ENCODE measurements around the gene COBLL1.
"Not testable (repeated sequence)": the region's sequence is repeated elsewhere in the genome, so short reads cannot be mapped to it uniquely, and the experiment has no call there.

COBLL1 gene, protein sequence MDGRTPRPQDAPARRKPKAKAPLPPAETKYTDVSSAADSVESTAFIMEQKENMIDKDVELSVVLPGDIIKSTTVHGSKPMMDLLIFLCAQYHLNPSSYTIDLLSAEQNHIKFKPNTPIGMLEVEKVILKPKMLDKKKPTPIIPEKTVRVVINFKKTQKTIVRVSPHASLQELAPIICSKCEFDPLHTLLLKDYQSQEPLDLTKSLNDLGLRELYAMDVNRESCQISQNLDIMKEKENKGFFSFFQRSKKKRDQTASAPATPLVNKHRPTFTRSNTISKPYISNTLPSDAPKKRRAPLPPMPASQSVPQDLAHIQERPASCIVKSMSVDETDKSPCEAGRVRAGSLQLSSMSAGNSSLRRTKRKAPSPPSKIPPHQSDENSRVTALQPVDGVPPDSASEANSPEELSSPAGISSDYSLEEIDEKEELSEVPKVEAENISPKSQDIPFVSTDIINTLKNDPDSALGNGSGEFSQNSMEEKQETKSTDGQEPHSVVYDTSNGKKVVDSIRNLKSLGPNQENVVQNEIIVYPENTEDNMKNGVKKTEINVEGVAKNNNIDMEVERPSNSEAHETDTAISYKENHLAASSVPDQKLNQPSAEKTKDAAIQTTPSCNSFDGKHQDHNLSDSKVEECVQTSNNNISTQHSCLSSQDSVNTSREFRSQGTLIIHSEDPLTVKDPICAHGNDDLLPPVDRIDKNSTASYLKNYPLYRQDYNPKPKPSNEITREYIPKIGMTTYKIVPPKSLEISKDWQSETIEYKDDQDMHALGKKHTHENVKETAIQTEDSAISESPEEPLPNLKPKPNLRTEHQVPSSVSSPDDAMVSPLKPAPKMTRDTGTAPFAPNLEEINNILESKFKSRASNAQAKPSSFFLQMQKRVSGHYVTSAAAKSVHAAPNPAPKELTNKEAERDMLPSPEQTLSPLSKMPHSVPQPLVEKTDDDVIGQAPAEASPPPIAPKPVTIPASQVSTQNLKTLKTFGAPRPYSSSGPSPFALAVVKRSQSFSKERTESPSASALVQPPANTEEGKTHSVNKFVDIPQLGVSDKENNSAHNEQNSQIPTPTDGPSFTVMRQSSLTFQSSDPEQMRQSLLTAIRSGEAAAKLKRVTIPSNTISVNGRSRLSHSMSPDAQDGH

GRCh38 chr2:164841719-164842623, at the start of gene COBLL1:
Gene COBLL1, minus strand, starts transcription at chr2:164841823. Its CDS starts 627 bp downstream, at chr2:164841196.
- no peak for DNase-seq

DNA sequence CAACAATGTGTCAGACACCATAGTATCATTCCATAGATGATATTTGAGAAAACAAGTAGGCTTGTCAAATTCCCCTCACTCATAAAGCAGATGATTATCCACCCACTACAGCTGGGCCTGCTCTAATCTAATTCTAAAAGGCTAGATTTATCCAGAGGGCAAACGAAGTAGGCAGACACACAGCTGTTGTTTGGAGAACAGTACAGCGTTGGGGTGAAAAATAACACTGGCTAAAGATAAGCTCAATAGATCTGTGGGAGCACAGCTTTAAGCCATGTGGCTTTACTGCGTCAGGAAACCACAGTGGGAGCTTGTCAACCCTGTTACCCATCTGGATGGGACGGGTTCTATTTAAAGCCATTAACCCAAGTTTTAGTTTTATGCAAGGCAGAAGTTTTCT, 48.9 kb upstream of the COBLL1 start:
- no peak for DNase-seq

DNA sequence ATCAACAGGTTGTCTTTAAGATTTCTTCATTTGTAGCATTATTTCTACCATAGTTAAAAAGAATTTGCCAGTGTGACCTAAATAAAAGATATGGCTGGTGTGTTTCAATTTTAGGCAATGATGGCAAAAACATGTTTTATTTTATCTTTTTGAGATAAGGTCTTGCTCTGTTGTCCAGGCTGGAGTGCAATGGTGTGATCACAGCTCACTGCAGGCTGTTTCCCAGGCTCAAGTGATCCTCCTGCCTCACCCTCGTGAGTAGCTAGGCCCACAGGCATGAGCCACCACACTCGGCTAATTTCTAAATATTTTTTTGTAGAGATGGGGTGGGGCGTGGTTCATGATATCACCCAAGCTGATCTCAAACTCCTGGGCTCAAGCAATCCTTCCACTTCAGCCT, 47.0 kb upstream of the COBLL1 start:
- DNase-seq = no peak

DNA sequence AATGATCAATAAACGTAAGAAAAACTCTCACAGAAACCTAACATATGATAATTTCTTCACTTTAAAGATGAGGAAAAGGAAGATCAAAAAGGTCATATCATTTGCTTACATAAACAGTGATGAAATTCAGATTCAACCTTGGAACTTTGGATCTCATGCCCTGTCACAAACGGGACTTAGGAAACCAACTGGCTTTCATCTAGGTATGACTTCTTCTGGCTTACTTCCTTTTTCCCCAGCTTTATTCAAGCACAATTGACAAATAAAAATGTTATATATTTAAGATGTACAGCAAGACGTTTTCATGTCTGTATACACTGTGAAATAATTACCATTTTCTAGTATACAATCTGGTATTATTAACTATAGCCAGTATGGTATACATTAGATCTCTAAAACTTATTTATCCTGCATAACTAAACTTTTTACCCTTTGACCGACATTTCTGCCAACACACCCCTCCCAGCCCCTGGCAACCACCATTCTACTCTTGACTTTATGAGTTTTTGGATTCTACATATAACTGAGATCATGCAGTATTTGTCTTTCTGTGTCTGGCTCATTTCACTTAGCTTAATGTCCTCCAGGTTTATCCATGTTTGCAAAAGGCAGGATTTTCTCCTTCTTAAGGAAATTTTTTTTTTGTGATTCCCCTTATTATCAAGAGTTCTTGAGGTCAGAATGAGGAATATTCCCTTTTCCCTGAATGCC, 46.0 kb upstream of the COBLL1 start:
- DNase-seq = no peak

- DNase-seq = no peak
Observed at GRCh38 chr2:164882276-164882675, 40.7 kb upstream of the COBLL1 start.

- no peak for DNase-seq
Observed at GRCh38 chr2:164881524-164881923, 39.9 kb upstream of the COBLL1 start.

GRCh38 chr2:164879901-164880535, 38.4 kb upstream of the COBLL1 start:
- DNase-seq = no peak

GRCh38 chr2:164877927-164878326, 36.3 kb upstream of the COBLL1 start:
- DNase-seq = no peak

DNA sequence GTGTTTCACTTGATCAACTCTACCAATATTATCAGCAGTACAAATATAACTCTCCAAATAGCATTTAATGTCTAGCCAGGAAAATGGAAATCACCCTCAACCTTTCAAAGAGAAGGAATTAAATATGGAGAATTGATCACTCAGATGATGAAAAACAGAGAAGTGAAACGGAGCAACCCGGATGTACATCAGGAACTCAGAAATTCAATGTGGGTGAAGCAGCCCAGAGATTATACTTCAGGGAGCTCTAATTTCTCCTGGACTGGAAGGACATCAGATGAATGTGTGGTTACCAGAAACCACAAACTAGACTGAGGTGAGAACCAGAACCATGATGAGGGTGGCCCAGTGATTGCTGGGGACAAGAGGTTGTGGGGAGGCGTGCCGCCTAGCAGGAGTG, 35.5 kb upstream of the COBLL1 start:
- no peak for DNase-seq

GRCh38 chr2:164875334-164876205, 33.9 kb upstream of the COBLL1 start:
- no peak for DNase-seq

- no peak for DNase-seq
Observed at GRCh38 chr2:164873210-164873908, 31.7 kb upstream of the COBLL1 start.

- DNase-seq = no peak
Observed at GRCh38 chr2:164871404-164871803, 29.8 kb upstream of the COBLL1 start.

DNA sequence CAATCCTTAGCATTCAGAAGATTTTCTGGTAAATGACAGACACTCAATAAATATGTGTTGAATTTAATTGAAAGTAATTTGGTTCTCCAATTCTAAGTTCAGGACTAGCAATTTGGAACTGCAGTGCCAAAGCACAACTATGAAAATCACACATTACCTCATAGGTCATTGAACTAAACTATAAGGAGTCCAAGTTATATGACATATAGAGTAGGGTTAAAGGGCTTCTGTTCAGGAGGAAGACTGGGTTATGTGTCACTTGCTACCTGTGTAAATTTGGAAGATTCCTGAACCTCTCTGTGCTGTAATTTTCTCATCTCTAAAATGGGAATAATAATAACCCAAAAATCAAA, 27.8 kb upstream of the COBLL1 start:
- no peak for DNase-seq

GRCh38 chr2:164868563-164869419, 27.2 kb upstream of the COBLL1 start:
- DNase-seq = no peak

GRCh38 chr2:164867779-164868397, 26.3 kb upstream of the COBLL1 start:
- DNase-seq = no peak

DNA sequence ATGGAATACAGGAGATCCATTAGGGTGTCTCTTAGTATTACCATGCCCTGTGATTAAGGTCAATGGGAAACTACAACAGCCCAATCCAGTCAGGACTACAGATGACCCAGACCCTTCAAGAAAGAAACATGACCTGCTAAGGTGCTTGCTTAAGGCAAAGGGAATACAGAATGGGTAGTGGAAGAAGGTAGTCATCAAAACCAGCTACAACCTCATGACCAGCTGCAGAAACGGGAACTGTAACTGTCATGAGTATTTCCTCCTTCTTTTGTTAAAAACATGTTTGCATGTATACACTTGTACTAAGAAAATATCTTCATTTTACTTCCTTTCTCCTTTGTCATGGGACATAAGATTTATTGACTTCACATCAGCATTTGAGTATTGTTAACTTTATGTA, 24.8 kb upstream of the COBLL1 start:
- not testable (repeated sequence) for DNase-seq

GRCh38 chr2:164860694-164861042, 19.0 kb upstream of the COBLL1 start:
- DNase-seq = no peak

Measured in NK-92 treated with Interleukin-12 subunit alpha and Interleukin-12 subunit beta, amount 100 ng/mL, for 24 hours (cell line).